SK-N-SH treated with all-trans-retinoic acid at 6 μM for 48 hours (cell line): ENCODE measurements around the gene PLEKHA8.

Experiments used
- ATAC-seq: fragments of 200-7000 bp; cut with Tn5 transposase; 3 replicates; pipeline ENCODE4 v1.9.1; 2020; ENCODE audit warnings: mild to moderate bottlenecking, moderate library complexity
- ARNTL ChIP-seq: fragments of 450-650 bp; formaldehyde crosslinking; IDR thresholded peaks from 2 replicates; pipeline ENCODE4 v1.5.0; 2020; ENCODE audit warnings: low read depth, mild to moderate bottlenecking, moderate library complexity, borderline replicate concordance
- BACH2 ChIP-seq: fragments of 250-450 bp; sonication (Bioruptor Pico); IDR thresholded peaks from 2 replicates; pipeline ENCODE4 v1.9.0; 2021; ENCODE audit warnings: mild to moderate bottlenecking, borderline replicate concordance
- CSDC2 ChIP-seq: fragments of 250-450 bp; sonication (Bioruptor Pico); IDR thresholded peaks from 2 replicates; pipeline ENCODE4 v1.5.0; 2020; ENCODE audit warnings: mild to moderate bottlenecking, moderate library complexity
- GLIS3 ChIP-seq: fragments of 250-450 bp; sonication (Bioruptor Pico); IDR thresholded peaks from 2 replicates; pipeline ENCODE4 v1.5.0; 2020; ENCODE audit warnings: mild to moderate bottlenecking, moderate library complexity
- ISL1 ChIP-seq: fragments of 250-450 bp; sonication (Bioruptor Pico); IDR thresholded peaks from 2 replicates; pipeline ENCODE4 v2.1.2; 2022; ENCODE audit warnings: mild to moderate bottlenecking, moderate library complexity
- PPARA ChIP-seq: fragments of 250-450 bp; sonication (Bioruptor Pico); IDR thresholded peaks from 2 replicates; pipeline ENCODE4 v1.5.0; 2020; ENCODE audit warnings: mild to moderate bottlenecking, borderline replicate concordance
- RARB ChIP-seq: fragments of 250-450 bp; sonication (Bioruptor Pico); IDR thresholded peaks from 2 replicates; pipeline ENCODE4 v1.8.0; 2021; ENCODE audit warnings: mild to moderate bottlenecking, moderate library complexity
- SNAI2 ChIP-seq: fragments of 250-450 bp; sonication (Bioruptor Pico); IDR thresholded peaks from 2 replicates; pipeline ENCODE4 v1.5.0; 2020; ENCODE audit warnings: mild to moderate bottlenecking, moderate library complexity
- TOX ChIP-seq: fragments of 250-450 bp; sonication (Bioruptor Pico); IDR thresholded peaks from 2 replicates; pipeline ENCODE4 v1.8.0; 2021; ENCODE audit warnings: mild to moderate bottlenecking, moderate library complexity, borderline replicate concordance
- ZC3H10 ChIP-seq: fragments of 250-450 bp; sonication (Bioruptor Pico); IDR thresholded peaks from 2 replicates; pipeline ENCODE4 v1.5.1; 2021; ENCODE audit warnings: mild to moderate bottlenecking, moderate library complexity
- ZFP3 ChIP-seq: fragments of 250-450 bp; sonication (Bioruptor Pico); IDR thresholded peaks from 2 replicates; pipeline ENCODE4 v1.5.0; 2020; ENCODE audit warnings: mild to moderate bottlenecking, moderate library complexity
- ZFP30 ChIP-seq: fragments of 450-650 bp; formaldehyde crosslinking; IDR thresholded peaks from 2 replicates; pipeline ENCODE4 v1.5.0; 2022; ENCODE audit warnings: mild to moderate bottlenecking, moderate library complexity
- ZNF565 ChIP-seq: fragments of 450-650 bp; formaldehyde crosslinking; conservative IDR thresholded peaks from 2 replicates; pipeline ENCODE4 v1.5.0; 2020; ENCODE audit warnings: low read depth, mild to moderate bottlenecking, moderate library complexity
- ZNF70 ChIP-seq: fragments of 450-650 bp; formaldehyde crosslinking; IDR thresholded peaks from 2 replicates; pipeline ENCODE4 v1.5.0; 2020; ENCODE audit warnings: mild to moderate bottlenecking, moderate library complexity
- TF ChIP-seq, protein P1 (sequence below): fragments of 250-450 bp; sonication (Bioruptor Pico); IDR thresholded peaks from 2 replicates; pipeline ENCODE4 v1.8.0; 2021; ENCODE audit warnings: low read depth, mild to moderate bottlenecking, moderate library complexity, borderline replicate concordance
- TF ChIP-seq, protein P2 (sequence below): fragments of 250-450 bp; sonication (Bioruptor Pico); IDR thresholded peaks from 2 replicates; pipeline ENCODE4 v1.5.1; 2020; ENCODE audit warnings: low read depth, mild to moderate bottlenecking, moderate library complexity
- TF ChIP-seq, protein P3 (sequence below): fragments of 250-450 bp; sonication (Bioruptor Pico); IDR thresholded peaks from 2 replicates; pipeline ENCODE4 v1.5.1; 2021; ENCODE audit warnings: mild to moderate bottlenecking, moderate library complexity
- TF ChIP-seq, protein P4 (sequence below): fragments of 250-450 bp; sonication (Bioruptor Pico); IDR thresholded peaks from 2 replicates; pipeline ENCODE4 v1.5.0; 2020; ENCODE audit warnings: mild to moderate bottlenecking, moderate library complexity

Gene PLEKHA8

GRCh38 chr7:30041526-30042269 lies 13.5 kb downstream of the PLEKHA8 start:
- ATAC-seq, result no peak
- TF ChIP-seq, protein P1, sequence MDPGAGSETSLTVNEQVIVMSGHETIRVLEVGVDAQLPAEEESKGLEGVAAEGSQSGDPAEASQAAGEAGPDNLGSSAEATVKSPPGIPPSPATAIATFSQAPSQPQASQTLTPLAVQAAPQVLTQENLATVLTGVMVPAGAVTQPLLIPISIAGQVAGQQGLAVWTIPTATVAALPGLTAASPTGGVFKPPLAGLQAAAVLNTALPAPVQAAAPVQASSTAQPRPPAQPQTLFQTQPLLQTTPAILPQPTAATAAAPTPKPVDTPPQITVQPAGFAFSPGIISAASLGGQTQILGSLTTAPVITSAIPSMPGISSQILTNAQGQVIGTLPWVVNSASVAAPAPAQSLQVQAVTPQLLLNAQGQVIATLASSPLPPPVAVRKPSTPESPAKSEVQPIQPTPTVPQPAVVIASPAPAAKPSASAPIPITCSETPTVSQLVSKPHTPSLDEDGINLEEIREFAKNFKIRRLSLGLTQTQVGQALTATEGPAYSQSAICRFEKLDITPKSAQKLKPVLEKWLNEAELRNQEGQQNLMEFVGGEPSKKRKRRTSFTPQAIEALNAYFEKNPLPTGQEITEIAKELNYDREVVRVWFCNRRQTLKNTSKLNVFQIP (CRISPR knock-in tag), result no peak
- TF ChIP-seq CSDC2 (CRISPR knock-in tag) (no peak), ZFP30 (no peak), ARNTL (CRISPR knock-in tag) (no peak), ISL1 (CRISPR knock-in tag) (no peak), ZNF70 (no peak), BACH2 (no peak)
- TF ChIP-seq, protein P2, sequence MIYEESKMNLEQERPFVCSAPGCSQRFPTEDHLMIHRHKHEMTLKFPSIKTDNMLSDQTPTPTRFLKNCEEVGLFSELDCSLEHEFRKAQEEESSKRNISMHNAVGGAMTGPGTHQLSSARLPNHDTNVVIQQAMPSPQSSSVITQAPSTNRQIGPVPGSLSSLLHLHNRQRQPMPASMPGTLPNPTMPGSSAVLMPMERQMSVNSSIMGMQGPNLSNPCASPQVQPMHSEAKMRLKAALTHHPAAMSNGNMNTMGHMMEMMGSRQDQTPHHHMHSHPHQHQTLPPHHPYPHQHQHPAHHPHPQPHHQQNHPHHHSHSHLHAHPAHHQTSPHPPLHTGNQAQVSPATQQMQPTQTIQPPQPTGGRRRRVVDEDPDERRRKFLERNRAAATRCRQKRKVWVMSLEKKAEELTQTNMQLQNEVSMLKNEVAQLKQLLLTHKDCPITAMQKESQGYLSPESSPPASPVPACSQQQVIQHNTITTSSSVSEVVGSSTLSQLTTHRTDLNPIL (CRISPR knock-in tag), result no peak
- TF ChIP-seq, protein P3, sequence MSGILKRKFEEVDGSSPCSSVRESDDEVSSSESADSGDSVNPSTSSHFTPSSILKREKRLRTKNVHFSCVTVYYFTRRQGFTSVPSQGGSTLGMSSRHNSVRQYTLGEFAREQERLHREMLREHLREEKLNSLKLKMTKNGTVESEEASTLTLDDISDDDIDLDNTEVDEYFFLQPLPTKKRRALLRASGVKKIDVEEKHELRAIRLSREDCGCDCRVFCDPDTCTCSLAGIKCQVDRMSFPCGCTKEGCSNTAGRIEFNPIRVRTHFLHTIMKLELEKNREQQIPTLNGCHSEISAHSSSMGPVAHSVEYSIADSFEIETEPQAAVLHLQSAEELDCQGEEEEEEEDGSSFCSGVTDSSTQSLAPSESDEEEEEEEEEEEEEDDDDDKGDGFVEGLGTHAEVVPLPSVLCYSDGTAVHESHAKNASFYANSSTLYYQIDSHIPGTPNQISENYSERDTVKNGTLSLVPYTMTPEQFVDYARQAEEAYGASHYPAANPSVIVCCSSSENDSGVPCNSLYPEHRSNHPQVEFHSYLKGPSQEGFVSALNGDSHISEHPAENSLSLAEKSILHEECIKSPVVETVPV (CRISPR knock-in tag), result no peak
- TF ChIP-seq, protein P4, sequence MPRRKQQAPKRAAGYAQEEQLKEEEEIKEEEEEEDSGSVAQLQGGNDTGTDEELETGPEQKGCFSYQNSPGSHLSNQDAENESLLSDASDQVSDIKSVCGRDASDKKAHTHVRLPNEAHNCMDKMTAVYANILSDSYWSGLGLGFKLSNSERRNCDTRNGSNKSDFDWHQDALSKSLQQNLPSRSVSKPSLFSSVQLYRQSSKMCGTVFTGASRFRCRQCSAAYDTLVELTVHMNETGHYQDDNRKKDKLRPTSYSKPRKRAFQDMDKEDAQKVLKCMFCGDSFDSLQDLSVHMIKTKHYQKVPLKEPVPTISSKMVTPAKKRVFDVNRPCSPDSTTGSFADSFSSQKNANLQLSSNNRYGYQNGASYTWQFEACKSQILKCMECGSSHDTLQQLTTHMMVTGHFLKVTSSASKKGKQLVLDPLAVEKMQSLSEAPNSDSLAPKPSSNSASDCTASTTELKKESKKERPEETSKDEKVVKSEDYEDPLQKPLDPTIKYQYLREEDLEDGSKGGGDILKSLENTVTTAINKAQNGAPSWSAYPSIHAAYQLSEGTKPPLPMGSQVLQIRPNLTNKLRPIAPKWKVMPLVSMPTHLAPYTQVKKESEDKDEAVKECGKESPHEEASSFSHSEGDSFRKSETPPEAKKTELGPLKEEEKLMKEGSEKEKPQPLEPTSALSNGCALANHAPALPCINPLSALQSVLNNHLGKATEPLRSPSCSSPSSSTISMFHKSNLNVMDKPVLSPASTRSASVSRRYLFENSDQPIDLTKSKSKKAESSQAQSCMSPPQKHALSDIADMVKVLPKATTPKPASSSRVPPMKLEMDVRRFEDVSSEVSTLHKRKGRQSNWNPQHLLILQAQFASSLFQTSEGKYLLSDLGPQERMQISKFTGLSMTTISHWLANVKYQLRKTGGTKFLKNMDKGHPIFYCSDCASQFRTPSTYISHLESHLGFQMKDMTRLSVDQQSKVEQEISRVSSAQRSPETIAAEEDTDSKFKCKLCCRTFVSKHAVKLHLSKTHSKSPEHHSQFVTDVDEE (CRISPR knock-in tag), result no peak

DNA sequence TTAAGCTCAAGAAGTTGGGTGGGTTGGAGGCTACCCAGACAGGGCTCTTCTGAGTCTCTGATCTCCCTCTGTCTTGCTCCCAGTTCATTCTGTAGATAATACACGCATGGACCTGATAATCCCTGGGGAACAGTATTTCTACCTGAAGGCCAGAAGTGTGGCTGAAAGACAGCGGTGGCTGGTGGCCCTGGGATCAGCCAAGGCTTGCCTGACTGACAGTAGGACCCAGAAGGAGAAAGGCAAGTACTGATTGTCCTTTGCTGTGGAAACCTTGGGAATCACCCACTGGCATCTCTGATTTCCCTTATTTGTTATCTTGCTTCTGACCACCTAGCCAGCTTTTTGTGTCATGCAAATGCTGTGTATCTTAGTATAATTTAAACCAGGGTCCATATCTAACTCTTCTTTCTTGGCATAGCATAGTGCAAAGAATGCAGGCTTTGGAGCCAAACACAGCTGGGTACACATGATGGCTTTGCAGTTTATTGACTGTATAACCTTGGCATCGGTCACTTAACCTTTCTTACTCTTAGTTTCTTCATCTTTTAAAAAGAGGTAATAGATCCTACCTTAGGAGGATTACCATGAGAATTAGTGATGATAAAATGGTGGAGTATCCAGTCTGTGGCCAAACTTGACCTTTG lies 18.0 kb downstream of the PLEKHA8 start:
- no peak for TF ChIP-seq GLIS3 (CRISPR knock-in tag)
- TF ChIP-seq, protein P4 (CRISPR knock-in tag), result no peak
- no peak for TF ChIP-seq ZFP30
- no peak for TF ChIP-seq ZNF565 (CRISPR knock-in tag)
- TF ChIP-seq, protein P3 (CRISPR knock-in tag), result no peak
- TF ChIP-seq ZNF70, result no peak
- no peak for TF ChIP-seq PPARA (CRISPR knock-in tag)
- no peak for ATAC-seq

DNA sequence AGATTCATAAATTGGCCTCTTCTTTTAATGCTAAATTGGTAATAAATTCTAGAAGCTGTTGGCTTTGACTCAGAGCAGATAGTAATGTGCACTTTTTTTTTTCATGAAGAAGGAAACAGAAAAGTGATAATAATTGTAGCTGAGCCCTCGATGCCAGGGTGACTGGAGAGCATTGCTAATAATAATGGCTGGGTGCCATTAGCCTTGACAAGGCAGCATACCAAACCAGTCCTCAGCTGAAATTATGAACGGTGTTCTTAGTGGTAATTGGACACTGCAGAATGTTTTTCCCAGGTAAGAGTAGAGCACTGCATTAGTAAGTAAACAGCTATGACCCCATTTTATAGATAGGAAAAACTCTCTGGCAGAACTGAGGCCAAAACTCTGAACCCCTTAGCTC lies 18.9 kb downstream of the PLEKHA8 start:
- ATAC-seq, result no peak
- TF ChIP-seq, protein P4 (CRISPR knock-in tag), result no peak
- TF ChIP-seq SNAI2 (CRISPR knock-in tag), result no peak
- no peak for TF ChIP-seq ZNF70
- no peak for TF ChIP-seq ARNTL (CRISPR knock-in tag)
- no peak for TF ChIP-seq ZNF565 (CRISPR knock-in tag)
- TF ChIP-seq TOX (CRISPR knock-in tag), result no peak
- no peak for TF ChIP-seq RARB (CRISPR knock-in tag)
- no peak for TF ChIP-seq ISL1 (CRISPR knock-in tag)
- no peak for TF ChIP-seq GLIS3 (CRISPR knock-in tag)
- no peak for TF ChIP-seq ZFP3
- TF ChIP-seq ZFP30, result no peak
- TF ChIP-seq, protein P2 (CRISPR knock-in tag), result no peak
- no peak for TF ChIP-seq CSDC2 (CRISPR knock-in tag)
- TF ChIP-seq ZC3H10, result no peak
